Muscle of leg (tissue), 11 donors: ENCODE measurements around the gene TAS1R3. TPM values are rescaled to one million over a fixed set of nuclear protein-coding genes. Genes with fewer than 3 reads are reported as not detected.

Experiments used
- DNase-seq: peaks from one replicate; pipeline ENCODE4 v3.0.0; 2013
- H3K27ac ChIP-seq: one replicate; pipeline ENCODE4 v1.5.1; 2013; ENCODE audit warnings: mild to moderate bottlenecking, low read length, control low read depth
- H3K27me3 ChIP-seq: one replicate; pipeline ENCODE4 v1.6.1; 2013; ENCODE audit warnings: low read length; ENCODE audit not compliant: control insufficient read depth, insufficient read depth
- H3K36me3 ChIP-seq: one replicate; pipeline ENCODE4 v1.6.1; 2013; ENCODE audit warnings: low read length; ENCODE audit not compliant: control insufficient read depth, insufficient read depth
- H3K4me1 ChIP-seq: one replicate; pipeline ENCODE4 v1.6.1; 2013; ENCODE audit warnings: low read length; ENCODE audit not compliant: control insufficient read depth, insufficient read depth
- H3K4me3 ChIP-seq: one replicate; pipeline ENCODE4 v1.5.1; 2013; ENCODE audit warnings: low read length, control low read depth
- H3K9me3 ChIP-seq: replicated peaks from 2 replicates; pipeline ENCODE4 v1.6.1; 2013; ENCODE audit warnings: low read depth, low read length; ENCODE audit not compliant: control insufficient read depth
- WGBS: methylation state at CpG from one replicate; pipeline ENCODE4 v1.1.5; 2013; ENCODE audit warnings: missing lambda C conversion rate; ENCODE audit not compliant: insufficient coverage; 5-methylcytosine and 5-hydroxymethylcytosine counted together
- polyA plus RNA-seq, 8 donors: library from polyadenylated mRNA; unstranded; fragments of 120-200 nt; gene quantifications; one replicate each; pipeline versions ENCODE4 v1.2.1 to v1.2.3, GENCODE V29; 2013; ENCODE audit warnings: inconsistent platforms in 1 of 8, low replicate concordance in 1 of 8; ENCODE audit not compliant: insufficient read length in 8 of 8, insufficient read depth in 1 of 8
- total RNA-seq: library from RNA; stranded (reverse); fragments of 120-200 nt; gene quantifications from one replicate; pipeline ENCODE4 v1.2.4, GENCODE V29; 2013

The TAS1R3 gene
- total and polyA plus RNA-seq, 9 donors: 0.96 to 3.8 (median 2.4) TPM

DNA sequence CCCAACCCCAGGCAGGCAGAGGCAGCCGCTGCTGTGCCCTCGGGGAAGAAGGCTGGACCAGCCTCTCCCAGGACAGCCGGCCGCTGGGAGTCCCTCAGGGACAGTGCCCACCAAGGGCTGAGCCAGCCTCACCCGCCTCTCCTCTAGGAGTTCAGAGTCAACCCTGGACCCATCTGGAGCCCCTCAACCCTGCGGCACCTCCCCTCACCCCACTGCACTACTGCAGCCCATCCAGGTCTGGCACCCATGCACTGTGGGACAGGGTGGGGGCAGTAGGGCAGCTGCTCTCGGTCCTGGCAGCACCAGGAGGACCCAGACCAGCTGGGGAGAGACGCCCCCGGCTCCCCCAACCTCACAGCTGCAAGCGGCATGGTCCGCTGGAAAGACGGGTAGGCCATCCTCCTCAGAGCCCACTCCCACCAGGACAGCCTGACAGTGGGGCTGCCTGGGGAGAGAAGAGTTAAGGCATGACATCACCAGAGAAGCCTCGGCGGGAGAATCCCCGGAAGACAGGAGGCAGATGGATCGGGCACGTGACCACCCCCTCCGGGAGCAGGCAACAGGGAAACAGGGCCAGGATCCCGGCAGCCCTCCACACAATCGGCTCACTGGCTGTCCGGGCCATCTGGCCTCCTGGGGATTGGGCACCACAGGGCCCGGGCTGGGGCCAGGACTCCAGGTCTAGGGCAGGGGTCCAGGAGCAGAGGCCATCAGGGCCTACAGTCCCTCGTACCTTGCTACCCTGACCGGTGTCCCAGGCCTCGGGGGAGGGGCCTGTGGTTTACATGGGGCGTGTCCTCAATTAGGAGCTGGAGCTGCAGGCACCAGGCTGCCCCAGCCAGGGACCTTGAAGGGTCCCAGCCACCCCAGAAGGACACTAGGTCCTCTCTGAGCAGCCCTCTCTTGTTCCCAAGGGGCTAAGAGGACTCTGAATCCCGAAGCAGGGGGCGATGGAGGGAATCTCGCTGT, 26.5 kb upstream of the TAS1R3 start:
- no peaks in the 10 kb centered on the region for H3K27me3 ChIP-seq
- peaks cover 55% of the 10 kb centered on the region for H3K4me1 ChIP-seq
- peak; percentile 83 for DNase-seq
- 11% methylated on average over 20 of the region's 29 CpGs for whole genome bisulfite sequencing
- H3K36me3 ChIP-seq: peaks cover 7% of the 10 kb centered on the region
- peak overlapping the region; percentile 82 for H3K27ac ChIP-seq
- no peaks in the 10 kb centered on the region for H3K9me3 ChIP-seq
- peak overlapping the region; percentile 62 for H3K4me3 ChIP-seq

- Histone ChIP-seq H3K27me3 (no peaks in the 10 kb centered on the region), H3K4me3 (peak overlapping the region; percentile 62), H3K27ac (peak overlapping the region; percentile 82), H3K36me3 (peaks cover 13% of the 10 kb centered on the region), H3K9me3 (no peaks in the 10 kb centered on the region), H3K4me1 (peaks cover 59% of the 10 kb centered on the region)
- 17% methylated on average over 20 of the region's 25 CpGs for WGBS
- peak; percentile 82 for DNase-seq
Observed at GRCh38 chr1:1305300-1306069, 25.6 kb upstream of the TAS1R3 start.

DNA sequence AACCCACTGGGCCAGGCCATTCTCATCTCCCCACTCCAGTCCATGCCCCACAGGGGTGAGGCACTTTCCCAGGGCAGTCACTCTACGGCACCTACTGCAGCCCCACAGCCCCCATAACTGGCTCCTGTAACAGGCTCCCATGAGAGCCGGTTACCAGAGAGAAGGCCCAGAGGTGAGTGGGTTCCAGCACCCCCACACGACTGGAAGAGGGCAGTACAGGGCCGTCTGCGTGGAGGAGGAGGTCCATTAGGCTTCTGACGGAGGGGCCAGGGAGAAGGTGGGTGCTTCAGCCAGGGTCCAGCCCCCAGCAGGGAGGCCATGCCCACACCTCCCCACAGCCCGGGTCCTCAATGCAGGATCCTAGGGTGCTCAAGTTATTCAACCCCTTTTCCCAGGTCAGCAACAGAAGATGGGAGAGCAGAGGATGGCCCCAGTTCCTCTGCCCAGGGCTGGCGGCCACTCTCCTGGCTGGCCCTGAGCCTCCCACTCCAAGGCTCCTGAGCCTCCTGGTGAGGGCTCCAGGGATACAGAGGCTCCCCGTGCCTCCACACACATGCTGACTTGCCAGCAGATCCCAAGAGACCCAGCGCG, 24.9 kb upstream of the TAS1R3 start:
- H3K27me3 ChIP-seq: no peaks in the 10 kb centered on the region
- peak overlapping the region; percentile 82 for H3K27ac ChIP-seq
- H3K4me3 ChIP-seq: peak overlapping the region; percentile 62
- WGBS: 13% methylated on average over 3 of the region's 11 CpGs
- peaks cover 59% of the 10 kb centered on the region for H3K4me1 ChIP-seq
- peaks cover 17% of the 10 kb centered on the region for H3K36me3 ChIP-seq
- H3K9me3 ChIP-seq: no peaks in the 10 kb centered on the region
- DNase-seq: no peak

DNA sequence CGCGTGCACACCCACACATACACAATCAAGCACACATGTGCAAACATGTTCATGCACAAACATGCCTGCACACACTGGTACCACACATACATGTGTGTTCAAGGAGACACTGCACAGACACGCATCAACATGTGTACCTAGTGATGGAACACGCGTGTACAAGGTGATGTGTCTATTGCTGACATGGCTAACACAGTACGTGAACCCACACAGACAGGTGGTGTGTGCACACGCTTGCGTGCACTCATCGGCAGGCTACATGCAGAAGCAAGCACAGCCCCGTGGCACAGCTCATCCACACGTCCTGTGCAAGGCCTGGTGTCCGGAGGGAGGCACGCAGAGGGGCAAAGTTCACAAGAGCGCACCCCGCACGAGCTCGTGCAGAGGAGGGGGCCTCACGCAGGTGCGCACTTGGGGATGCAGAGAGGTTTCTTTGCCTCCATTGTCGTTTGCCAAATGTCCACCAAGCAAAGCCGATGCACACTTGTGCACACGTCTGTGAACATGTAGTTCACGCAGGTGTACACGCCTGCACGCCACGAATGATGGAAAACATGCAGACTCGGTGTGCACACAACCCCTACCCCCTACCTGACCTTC, 24.3 kb upstream of the TAS1R3 start:
- WGBS: 29% methylated on average over 25 of the region's 27 CpGs
- Histone ChIP-seq H3K9me3 (no peaks in the 10 kb centered on the region), H3K4me3 (peak overlapping the region; percentile 62), H3K36me3 (peaks cover 23% of the 10 kb centered on the region), H3K4me1 (peaks cover 59% of the 10 kb centered on the region), H3K27me3 (no peaks in the 10 kb centered on the region), H3K27ac (no peak overlapping the region)
- DNase-seq: no peak

DNA sequence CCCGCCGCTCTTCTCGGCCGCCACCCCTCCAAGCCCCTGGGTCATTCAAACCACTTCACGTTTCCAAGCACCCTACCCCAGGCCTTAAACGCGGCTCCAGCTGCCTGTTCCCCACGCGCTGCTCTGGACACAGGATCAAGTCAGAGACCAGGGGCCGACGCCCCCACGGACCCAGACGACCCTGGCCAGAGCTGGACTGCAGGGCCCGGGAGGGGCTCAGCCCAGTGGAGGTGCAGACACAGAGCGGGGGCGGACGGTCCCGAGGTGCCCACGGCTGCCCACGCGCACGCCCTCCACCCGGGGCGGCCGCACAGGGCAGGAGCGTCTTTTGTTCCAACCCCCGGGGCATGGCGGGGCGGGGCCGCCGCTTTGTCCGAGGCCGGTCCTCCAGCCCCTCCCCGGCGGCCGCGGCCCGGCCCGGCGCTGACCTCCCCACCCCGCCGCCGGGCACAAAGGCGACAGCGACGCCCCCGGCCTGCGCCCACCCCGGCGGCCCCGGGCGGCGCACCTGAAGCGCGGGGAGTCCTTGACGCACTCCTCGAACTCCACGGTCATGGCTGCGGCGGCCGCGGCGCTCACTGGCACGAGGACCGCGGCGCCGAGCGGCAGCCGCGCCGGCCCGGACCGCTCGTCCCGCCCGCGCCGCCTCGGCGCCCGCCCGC, 23.7 kb upstream of the TAS1R3 start:
- Histone ChIP-seq H3K27me3 (no peaks in the 10 kb centered on the region), H3K9me3 (no peaks in the 10 kb centered on the region), H3K36me3 (peaks cover 28% of the 10 kb centered on the region), H3K27ac (no peak overlapping the region), H3K4me1 (peaks cover 59% of the 10 kb centered on the region), H3K4me3 (peak overlapping the region; percentile 62)
- DNase-seq: no peak
- WGBS: under 1% methylated on average over 77 of the region's 83 CpGs

- Histone ChIP-seq H3K27me3 (no peaks in the 10 kb centered on the region), H3K9me3 (no peaks in the 10 kb centered on the region), H3K27ac (peak within 1 kb of the TSS; percentile 90), H3K4me3 (peak within 1 kb of the TSS; percentile 71), H3K4me1 (peaks cover 56% of the 10 kb centered on the region), H3K36me3 (peaks cover 35% of the 10 kb centered on the region)
- DNase-seq: peak; percentile 97
- under 1% methylated on average over 107 of the region's 131 CpGs for WGBS
Observed at GRCh38 chr1:1307923-1308755, 22.9 kb upstream of the TAS1R3 start, which contains the start of the genes ACAP3 and PUSL1. TSS of gene ACAP3 (minus strand) at chr1:1307930. CDS start at chr1:1307815, 115 bp downstream. TSS of gene PUSL1 (plus strand) at chr1:1308597. CDS start at chr1:1308644, 47 bp downstream.

DNA sequence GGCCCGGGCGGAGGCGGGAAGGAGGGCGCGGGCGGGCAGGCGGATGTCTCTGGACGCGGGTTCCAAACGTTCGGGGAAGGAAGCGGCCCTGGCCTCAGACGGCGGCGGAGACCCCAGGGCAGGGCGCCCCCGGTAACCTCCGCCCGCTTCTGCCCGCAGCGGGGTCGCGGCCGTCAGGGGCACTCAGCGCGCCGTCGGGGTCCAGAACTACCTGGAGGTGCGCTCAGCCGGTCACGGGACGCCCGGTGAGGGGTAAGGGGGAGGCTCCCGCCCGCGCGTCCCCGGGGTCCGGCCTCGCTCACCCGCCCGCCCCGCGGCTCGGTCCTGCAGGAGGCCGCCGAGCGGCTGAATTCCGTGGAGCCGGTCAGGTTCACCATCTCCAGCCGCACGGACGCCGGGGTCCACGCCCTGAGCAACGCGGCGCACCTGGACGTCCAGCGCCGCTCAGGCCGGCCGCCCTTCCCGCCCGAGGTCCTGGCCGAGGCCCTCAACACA, 22.3 kb upstream of the TAS1R3 start:
- Histone ChIP-seq H3K4me3 (peak overlapping the region; percentile 64), H3K27me3 (no peaks in the 10 kb centered on the region), H3K9me3 (no peaks in the 10 kb centered on the region), H3K4me1 (peaks cover 50% of the 10 kb centered on the region), H3K27ac (peak overlapping the region; percentile 42), H3K36me3 (peaks cover 39% of the 10 kb centered on the region)
- WGBS: under 1% methylated on average over 66 of the region's 66 CpGs
- DNase-seq: no peak

DNA sequence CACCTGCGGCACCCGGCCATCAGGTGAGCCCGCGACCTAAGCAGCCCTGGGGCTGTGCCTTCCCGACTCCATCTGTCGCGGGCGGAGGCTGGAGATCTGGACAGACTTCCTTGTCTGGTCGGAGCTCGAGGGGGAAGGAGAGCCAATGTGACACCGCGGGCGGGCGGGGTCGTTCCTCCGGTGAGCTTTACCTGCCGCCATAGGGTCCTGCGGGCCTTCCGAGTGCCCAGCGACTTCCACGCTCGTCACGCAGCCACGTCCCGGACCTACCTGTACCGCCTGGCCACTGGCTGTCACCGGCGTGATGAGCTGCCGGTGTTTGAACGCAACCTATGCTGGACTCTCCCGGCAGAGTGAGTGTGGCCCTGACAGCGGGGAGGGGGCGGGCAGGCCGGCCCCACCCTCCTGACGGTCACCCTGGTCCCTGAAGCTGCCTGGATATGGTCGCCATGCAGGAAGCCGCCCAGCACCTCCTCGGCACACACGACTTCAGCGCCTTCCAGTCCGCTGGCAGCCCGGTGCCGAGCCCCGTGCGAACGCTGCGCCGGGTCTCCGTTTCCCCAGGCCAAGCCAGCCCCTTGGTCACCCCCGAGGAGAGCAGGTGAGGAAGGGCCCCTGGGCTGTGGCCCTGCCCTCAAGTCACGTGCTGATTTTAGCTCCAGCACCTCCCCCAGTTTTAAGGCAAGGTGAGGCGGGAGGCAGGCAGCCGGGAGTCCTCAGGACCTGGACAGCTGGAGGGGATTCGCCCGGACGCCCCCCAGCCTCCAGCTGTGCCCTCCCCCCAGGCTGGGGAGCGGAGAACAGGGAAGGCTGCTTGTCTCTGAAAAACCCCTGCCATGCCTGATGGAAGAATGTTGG, 21.6 kb upstream of the TAS1R3 start:
- no peak overlapping the region for H3K27ac ChIP-seq
- H3K27me3 ChIP-seq: no peaks in the 10 kb centered on the region
- H3K4me3 ChIP-seq: peak overlapping the region; percentile 64
- DNase-seq: no peak
- peaks cover 44% of the 10 kb centered on the region for H3K36me3 ChIP-seq
- no peaks in the 10 kb centered on the region for H3K9me3 ChIP-seq
- WGBS: 20% methylated on average over 55 of the region's 57 CpGs
- H3K4me1 ChIP-seq: peaks cover 43% of the 10 kb centered on the region
